Tibial nerve (tissue), 3 donors: Measurements from ENCODE around the gene IGSF5.

ENCODE experiments used
- POLR2A ChIP-seq, 2 donors: fragments of 450-650 bp; IDR thresholded peaks; one replicate each; pipeline ENCODE4 v1.6.1; 2017; ENCODE audit warnings: antibody characterized with exemption in 2 of 2, mild to moderate bottlenecking in 2 of 2, moderate library complexity in 2 of 2
- TF ChIP-seq, protein P1 (sequence below), 5 experiments: fragments of 200-600 bp in 3 of 5; fragments of 450-650 bp in 2 of 5; sonication (generic) in 3 of 5; IDR thresholded peaks; one replicate each; pipeline ENCODE4 v1.5.1; 2016 to 2019; ENCODE audit warnings: antibody characterized with exemption in 5 of 5, mild to moderate bottlenecking in 3 of 5, moderate library complexity in 2 of 5

DNA sequence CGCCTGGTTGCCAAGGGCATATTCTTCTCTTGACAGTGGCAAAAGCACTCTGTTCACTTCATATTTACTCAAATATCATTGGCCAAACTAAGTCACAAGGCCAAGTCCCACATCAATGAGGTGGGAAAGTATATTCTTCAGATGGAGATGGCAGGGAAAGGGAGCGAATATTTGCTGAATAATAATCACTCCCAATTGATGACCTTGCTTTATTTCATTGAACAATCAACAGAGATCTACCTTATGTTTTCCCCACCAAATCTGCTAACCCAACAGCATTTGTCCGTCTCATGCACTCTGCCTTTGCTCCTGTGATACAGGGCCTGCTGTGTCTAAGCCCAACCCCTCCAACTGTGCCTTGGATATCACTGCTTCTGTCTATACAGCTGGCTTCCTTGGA lies 77.1 kb downstream of the IGSF5 start:
- TF ChIP-seq, protein P1, sequence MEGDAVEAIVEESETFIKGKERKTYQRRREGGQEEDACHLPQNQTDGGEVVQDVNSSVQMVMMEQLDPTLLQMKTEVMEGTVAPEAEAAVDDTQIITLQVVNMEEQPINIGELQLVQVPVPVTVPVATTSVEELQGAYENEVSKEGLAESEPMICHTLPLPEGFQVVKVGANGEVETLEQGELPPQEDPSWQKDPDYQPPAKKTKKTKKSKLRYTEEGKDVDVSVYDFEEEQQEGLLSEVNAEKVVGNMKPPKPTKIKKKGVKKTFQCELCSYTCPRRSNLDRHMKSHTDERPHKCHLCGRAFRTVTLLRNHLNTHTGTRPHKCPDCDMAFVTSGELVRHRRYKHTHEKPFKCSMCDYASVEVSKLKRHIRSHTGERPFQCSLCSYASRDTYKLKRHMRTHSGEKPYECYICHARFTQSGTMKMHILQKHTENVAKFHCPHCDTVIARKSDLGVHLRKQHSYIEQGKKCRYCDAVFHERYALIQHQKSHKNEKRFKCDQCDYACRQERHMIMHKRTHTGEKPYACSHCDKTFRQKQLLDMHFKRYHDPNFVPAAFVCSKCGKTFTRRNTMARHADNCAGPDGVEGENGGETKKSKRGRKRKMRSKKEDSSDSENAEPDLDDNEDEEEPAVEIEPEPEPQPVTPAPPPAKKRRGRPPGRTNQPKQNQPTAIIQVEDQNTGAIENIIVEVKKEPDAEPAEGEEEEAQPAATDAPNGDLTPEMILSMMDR (IDR thresholded peaks at IDR 0.05): no peak
- no peak for TF ChIP-seq POLR2A (IDR thresholded peaks at IDR 0.05)
